GM21529 (cell line): Measurements from ENCODE around the gene ST3GAL5.

Experiments used
- ATAC-seq: cut with Tn5 transposase; IDR thresholded peaks from one replicate; pipeline ENCODE4 v1.9.1; 2021; ENCODE audit not compliant: unreplicated experiment

Gene ST3GAL5

DNA sequence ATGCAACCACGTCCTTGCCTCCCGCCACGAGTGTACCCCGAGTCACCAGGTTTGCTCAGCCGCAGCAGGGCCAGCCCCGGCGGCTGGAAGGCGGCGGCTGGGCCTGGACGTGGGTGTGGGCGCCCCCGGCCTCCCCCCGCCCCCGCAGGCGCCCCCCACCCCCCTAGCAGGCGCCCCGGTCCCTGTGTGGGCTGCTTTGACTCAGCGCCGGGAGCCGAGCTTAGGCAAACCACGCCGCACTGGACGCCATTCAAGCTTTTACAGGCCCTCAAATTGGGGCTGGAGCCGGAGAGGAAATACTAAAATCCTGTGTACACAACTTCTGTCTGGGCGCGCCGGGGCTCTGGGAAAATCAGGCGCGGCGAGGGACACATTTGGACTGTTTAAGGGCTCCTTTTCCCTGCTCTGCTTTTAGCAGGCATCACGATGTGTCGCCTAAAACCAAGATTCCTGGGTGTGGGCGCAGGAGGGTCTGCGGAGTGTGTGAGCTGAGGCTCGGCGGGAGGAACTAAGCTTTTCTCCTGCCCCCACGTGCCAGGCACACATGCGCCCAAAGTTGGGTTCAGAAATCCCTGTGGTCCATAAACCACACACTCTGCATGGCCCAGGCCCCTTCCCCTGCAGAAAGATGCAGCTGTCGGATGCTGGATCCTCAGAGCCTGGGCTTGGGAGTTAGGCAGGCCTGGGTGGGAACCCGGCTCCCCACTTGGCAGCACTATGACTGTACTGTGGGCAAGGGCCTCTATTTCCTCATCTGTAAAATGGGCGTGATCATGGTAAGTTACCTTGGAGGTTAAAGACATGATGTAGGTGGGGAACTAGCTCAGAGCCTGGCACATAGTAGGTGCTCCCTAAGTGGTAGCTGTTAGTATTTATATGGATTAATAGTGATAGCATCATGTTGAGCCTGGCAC lies 77.4 kb downstream of the ST3GAL5 start:
- no peak for ATAC-seq

GRCh38 chr2:85810371-85811179 lies 78.2 kb downstream of the ST3GAL5 start:
- no peak for ATAC-seq

DNA sequence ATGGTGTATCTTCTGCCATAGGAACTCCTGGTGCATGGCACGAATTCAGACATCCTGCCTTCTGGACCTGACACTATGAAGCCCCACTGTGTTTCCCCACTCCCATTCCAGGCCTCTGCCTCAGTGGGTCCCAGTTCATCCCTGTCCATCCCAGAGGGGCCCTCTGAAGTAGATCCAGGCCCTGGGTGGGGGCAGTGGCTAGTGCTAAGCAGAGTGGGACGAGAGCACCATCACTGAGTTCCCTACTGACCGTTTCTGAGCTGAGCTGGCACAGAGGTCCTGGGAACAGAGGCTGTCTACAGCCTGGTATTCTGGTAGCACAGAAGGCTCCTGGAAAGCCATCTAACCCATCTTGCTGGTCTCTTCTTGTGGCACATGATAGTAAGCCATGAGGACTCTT lies 81.0 kb downstream of the ST3GAL5 start:
- ATAC-seq = no peak

- no peak for ATAC-seq
These were observed 82.3 kb downstream of the ST3GAL5 start for GRCh38 chr2:85806358-85807118.

GRCh38 chr2:85804583-85804982 lies 84.2 kb downstream of the ST3GAL5 start:
- ATAC-seq = no peak

- ATAC-seq = no peak
These were observed 84.9 kb downstream of the ST3GAL5 start for GRCh38 chr2:85803704-85804425.

GRCh38 chr2:85802354-85803103 lies 86.3 kb downstream of the ST3GAL5 start:
- no peak for ATAC-seq

DNA sequence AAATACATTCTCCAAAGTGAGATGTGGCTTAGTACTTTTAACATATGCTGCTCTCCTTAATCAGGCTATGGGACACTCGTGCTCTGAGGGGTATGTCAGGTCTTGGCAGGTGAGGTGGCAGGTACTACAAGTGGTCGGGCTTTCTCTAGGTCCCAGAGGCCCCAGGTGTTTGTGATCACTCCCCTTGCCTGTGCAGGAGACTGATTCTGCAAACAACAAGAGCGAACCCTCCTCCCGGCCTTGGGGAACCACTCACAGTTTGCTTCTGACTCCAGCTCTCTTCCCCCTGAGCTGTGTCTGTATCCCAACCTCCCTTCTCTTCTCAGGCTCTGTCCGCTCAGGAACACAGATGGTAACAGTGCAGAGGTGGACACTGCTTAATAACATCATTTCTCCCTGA lies 86.9 kb downstream of the ST3GAL5 start:
- ATAC-seq = no peak

GRCh38 chr2:85800586-85800985 lies 88.2 kb downstream of the ST3GAL5 start:
- no peak for ATAC-seq

GRCh38 chr2:85799215-85799956 lies 89.4 kb downstream of the ST3GAL5 start:
- ATAC-seq = no peak

DNA sequence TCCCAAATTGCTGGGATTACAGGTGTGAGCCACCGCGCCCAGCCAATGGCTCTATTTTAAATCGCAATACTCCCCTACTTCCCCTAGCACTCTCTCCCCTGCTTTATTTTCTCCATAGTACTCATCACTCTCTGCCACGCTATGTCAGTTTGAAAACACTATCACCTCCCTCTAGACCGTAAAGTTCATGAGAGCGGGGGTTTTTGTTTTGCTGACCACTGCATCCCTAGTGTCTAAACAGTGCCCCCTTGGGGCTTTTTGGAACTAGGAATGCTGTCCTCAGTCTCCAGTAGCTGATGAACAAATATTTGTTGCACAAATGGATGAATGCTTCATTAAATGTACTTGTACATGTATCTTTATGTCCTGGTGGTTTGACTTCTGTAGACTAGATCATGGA lies 90.9 kb downstream of the ST3GAL5 start:
- ATAC-seq = no peak

- ATAC-seq = no peak
These were observed 91.5 kb downstream of the ST3GAL5 start for GRCh38 chr2:85797263-85797660.

GRCh38 chr2:85796341-85797262 lies 92.2 kb downstream of the ST3GAL5 start:
- ATAC-seq = no peak

DNA sequence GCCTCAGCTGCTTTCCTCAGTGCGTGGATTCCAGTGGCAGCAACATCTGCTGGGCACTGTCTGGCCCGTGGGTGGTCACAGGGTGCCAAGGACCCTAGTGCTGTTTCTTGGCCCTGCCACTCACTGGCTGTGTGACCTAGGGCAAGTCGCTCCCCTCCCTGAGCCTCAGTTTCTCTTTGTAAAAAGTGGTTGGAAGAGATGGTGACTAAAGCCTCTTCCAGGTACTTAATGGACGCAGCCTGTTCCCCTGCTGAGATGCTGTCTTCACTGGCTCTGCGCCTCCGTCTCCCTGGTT lies 92.8 kb downstream of the ST3GAL5 start:
- no peak for ATAC-seq

GRCh38 chr2:85795331-85796045 lies 93.3 kb downstream of the ST3GAL5 start:
- no peak for ATAC-seq

DNA sequence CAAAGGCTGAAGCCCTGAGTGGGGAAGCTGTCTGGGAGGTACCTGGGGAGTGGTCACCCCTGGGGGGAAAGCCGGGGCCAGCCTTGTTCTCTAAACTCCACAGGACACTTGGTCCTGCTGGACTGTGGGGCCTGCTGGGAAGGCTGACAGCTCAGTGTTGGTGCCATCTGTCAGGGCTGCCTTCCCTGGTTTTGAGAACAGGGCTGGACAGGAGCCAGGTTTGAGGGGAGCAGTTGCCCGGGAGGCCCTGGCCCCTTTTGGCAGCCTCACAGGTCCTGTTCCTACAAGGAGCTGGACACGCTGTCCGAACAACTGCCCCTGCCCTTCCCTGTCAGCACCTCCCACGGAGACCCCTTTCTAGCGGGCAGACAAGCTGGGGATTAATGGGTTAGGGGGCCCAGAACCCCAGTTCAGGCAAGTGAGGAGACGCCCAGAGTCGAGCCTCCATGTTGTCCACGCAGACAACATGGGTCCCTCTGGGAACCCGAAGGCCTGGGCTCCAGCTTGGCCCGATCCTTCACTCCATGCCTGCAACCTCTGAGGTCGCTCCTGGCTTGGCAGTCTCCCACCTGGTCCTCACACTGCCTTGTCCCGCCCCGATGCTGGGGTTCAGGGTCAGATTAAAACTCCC lies 94.2 kb downstream of the ST3GAL5 start:
- no peak for ATAC-seq

DNA sequence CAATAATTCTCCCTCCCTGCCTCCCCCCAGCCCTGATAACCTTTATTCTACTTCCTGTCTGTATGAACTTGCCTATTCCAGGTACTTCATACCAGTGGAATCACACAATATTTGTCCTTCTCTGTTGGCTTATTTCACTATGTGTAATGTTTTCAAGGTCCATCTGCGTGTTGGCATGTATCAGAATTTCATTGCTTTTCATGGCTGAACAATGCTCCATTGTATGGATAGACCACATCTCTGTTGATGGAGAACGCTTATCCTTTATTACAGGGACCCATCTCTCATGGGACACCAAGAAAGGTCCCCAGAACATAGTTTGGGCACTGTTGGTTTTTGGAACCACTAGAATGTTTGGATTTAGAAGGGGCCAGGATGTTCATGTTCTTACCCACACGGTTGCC lies 94.8 kb downstream of the ST3GAL5 start:
- no peak for ATAC-seq
